ENCODE results near the gene DNM1. TPM values are rescaled to one million over a fixed set of nuclear protein-coding genes. Genes with fewer than 3 reads are reported as not detected.
A peak's percentile ranks its signal among the peaks of the same experiment; 100 is the strongest.

Gene DNM1
- total RNA-seq, 1 donor from 2014 or later, result 30.1 TPM

DNA sequence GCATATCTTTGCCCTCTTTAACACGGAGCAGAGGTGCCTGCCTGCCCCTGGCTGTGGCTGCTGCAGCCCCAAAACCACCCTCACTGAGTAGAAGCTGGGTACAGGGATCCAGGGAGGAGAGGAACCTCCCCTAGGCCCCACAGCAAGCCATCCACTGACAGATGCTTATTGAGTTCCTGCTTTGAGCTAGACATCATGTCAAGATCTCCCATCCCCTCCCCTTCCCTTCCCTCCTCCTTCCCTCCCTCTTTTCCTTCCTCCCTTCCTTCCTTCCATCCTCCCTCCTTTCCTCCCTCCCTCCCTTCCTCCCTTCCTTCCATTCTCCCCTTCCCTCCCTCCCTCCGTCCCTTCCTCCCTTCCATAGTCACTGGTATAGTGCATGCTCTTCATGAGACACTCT is 43.3 kb downstream of the DNM1 start:
- Mint-ChIP-seq H3K4me1 (peaks cover 33% of the 10 kb centered on the region), H3K27me3 (ENCODE audit: insufficient read depth, low read depth) (peaks cover 9% of the 10 kb centered on the region), H3K4me3 (no peak overlapping the region), H3K36me3 (peaks cover 14% of the 10 kb centered on the region), H3K27ac (no peak overlapping the region), H3K9me3 (no peaks in the 10 kb centered on the region)
- Histone ChIP-seq H3K27ac (no peak overlapping the region), H4K20me1 (ENCODE audit: low read depth) (peaks cover 4% of the 10 kb centered on the region), H3K4me3 (no peak overlapping the region), H3K36me3 (no peaks in the 10 kb centered on the region), H3K9ac (no peak overlapping the region), H3K4me1 (peaks cover 15% of the 10 kb centered on the region), H2AFZ (replicated peaks) (no peak overlapping the region), H3K79me2 (ENCODE audit: low read depth) (no peaks in the 10 kb centered on the region), H3K27me3 (peaks cover 23% of the 10 kb centered on the region), H3K9me3 (ENCODE audit: low read depth) (no peaks in the 10 kb centered on the region), H3K4me2 (no peak overlapping the region), H3F3A (ENCODE audit: low read depth) (peaks cover 11% of the 10 kb centered on the region)
- TF ChIP-seq EZH2phosphoT487 (IDR thresholded peaks at IDR 0.05) (no peak), EZH2 (IDR thresholded peaks at IDR 0.05) (no peak)
- TF ChIP-seq, protein P1, sequence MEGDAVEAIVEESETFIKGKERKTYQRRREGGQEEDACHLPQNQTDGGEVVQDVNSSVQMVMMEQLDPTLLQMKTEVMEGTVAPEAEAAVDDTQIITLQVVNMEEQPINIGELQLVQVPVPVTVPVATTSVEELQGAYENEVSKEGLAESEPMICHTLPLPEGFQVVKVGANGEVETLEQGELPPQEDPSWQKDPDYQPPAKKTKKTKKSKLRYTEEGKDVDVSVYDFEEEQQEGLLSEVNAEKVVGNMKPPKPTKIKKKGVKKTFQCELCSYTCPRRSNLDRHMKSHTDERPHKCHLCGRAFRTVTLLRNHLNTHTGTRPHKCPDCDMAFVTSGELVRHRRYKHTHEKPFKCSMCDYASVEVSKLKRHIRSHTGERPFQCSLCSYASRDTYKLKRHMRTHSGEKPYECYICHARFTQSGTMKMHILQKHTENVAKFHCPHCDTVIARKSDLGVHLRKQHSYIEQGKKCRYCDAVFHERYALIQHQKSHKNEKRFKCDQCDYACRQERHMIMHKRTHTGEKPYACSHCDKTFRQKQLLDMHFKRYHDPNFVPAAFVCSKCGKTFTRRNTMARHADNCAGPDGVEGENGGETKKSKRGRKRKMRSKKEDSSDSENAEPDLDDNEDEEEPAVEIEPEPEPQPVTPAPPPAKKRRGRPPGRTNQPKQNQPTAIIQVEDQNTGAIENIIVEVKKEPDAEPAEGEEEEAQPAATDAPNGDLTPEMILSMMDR (IDR thresholded peaks at IDR 0.05), result no peak
- DNase-seq (ENCODE audit: low spot score), result no peak

DNA sequence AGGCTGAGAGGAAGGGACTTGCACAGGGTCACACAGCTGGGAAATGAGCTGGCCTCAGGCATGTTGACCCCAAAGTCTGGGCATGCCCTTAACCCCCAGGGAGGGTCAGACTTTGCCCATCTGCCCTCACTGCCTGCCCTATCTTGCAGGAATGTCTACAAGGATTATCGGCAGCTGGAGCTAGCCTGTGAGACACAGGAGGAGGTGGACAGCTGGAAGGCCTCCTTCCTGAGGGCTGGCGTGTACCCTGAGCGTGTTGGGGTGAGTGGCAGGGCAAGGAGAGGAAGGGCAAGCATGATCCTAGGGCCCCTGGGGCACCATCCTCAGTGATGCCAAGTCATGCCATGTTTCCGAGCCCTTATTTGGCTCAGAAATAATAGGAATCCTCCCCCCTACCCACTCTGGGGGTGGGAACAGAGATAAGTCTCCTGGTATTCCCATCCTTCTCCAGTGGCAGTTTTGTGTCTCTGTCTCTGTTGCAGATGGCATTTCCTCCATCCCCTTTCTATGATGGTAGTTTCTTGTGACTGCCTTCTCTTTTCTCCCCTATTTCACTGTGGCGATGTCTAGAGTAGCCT is 44.1 kb downstream of the DNM1 start:
- H3F3A ChIP-seq (ENCODE audit: low read depth), result peaks cover 11% of the 10 kb centered on the region
- Mint-ChIP-seq H3K9me3 (no peaks in the 10 kb centered on the region), H3K4me3 (no peak overlapping the region), H3K27ac (no peak overlapping the region), H3K36me3 (peaks cover 18% of the 10 kb centered on the region), H3K27me3 (ENCODE audit: insufficient read depth, low read depth) (peaks cover 8% of the 10 kb centered on the region), H3K4me1 (peaks cover 30% of the 10 kb centered on the region)
- H3K36me3 ChIP-seq, result no peaks in the 10 kb centered on the region
- no peak overlapping the region for H3K27ac ChIP-seq
- H3K79me2 ChIP-seq (ENCODE audit: low read depth), result no peaks in the 10 kb centered on the region
- no peak overlapping the region for H2AFZ ChIP-seq (replicated peaks)
- H3K9ac ChIP-seq, result no peak overlapping the region
- H3K27me3 ChIP-seq, result peaks cover 24% of the 10 kb centered on the region
- no peak overlapping the region for H3K4me3 ChIP-seq
- H4K20me1 ChIP-seq (ENCODE audit: low read depth), result peaks cover 10% of the 10 kb centered on the region
- no peak for TF ChIP-seq EZH2phosphoT487 (IDR thresholded peaks at IDR 0.05)
- peaks cover 15% of the 10 kb centered on the region for H3K4me1 ChIP-seq
- no peaks in the 10 kb centered on the region for H3K9me3 ChIP-seq (ENCODE audit: low read depth)
- DNase-seq (ENCODE audit: low spot score), result no peak
- no peak overlapping the region for H3K4me2 ChIP-seq

DNA sequence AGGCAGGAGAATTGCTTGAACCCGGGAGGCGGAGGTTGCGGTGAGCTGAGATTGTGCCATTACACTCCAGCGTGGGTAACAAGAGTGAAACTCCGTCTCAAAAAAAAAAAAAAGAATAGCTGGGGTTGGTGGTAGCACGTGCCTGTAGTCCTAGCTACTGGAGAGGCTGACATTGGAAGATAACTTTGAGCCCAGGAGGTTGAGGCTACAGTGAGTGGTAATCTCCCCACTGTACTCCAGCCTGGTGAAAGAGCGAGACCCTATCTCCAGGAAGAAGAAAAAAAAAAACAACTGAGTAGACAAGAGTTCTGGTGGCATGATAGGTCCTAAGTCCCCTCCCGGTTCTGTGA is 46.4 kb downstream of the DNM1 start:
- Histone ChIP-seq H3K9me3 (ENCODE audit: low read depth) (no peaks in the 10 kb centered on the region), H3K36me3 (no peaks in the 10 kb centered on the region), H3K4me1 (peaks cover 14% of the 10 kb centered on the region), H3K79me2 (ENCODE audit: low read depth) (no peaks in the 10 kb centered on the region), H3K27ac (no peak overlapping the region), H3F3A (ENCODE audit: low read depth) (peaks cover 11% of the 10 kb centered on the region), H3K4me2 (peak overlapping the region; percentile 98), H4K20me1 (ENCODE audit: low read depth) (peaks cover 10% of the 10 kb centered on the region), H3K4me3 (peak overlapping the region; percentile 74), H3K27me3 (peaks cover 24% of the 10 kb centered on the region), H3K9ac (no peak overlapping the region), H2AFZ (replicated peaks) (no peak overlapping the region)
- H3K9me3 Mint-ChIP-seq, result no peaks in the 10 kb centered on the region
- H3K4me1 Mint-ChIP-seq, result peaks cover 22% of the 10 kb centered on the region
- H3K27me3 Mint-ChIP-seq (ENCODE audit: insufficient read depth, low read depth), result peaks cover 6% of the 10 kb centered on the region
- TF ChIP-seq EZH2 (IDR thresholded peaks at IDR 0.05) (no peak), EZH2phosphoT487 (IDR thresholded peaks at IDR 0.05) (no peak)
- TF ChIP-seq, protein P1 (IDR thresholded peaks at IDR 0.05), result no peak
- DNase-seq (ENCODE audit: low spot score), result no peak
- H3K36me3 Mint-ChIP-seq, result peaks cover 17% of the 10 kb centered on the region
- no peak overlapping the region for H3K4me3 Mint-ChIP-seq
- peak overlapping the region; percentile 33 for H3K27ac Mint-ChIP-seq

Measured in neural progenitor cell (in vitro differentiated cells).